Panc1 (cell line): ENCODE results near the gene XG.

Experiments
- CTCF ChIP-seq: fragments of 450-650 bp; IDR thresholded peaks from 2 replicates; pipeline ENCODE4 v1.5.1; 2017; ENCODE audit warnings: mild to moderate bottlenecking
- POLR2AphosphoS5 ChIP-seq: IDR thresholded peaks from 2 replicates; pipeline ENCODE4 v1.6.1; 2012; ENCODE audit warnings: mild to moderate bottlenecking, low read depth, low read length, moderate library complexity
- REST ChIP-seq, 2 experiments: IDR thresholded peaks; 2 replicates each; pipeline ENCODE4 v1.6.1; 2011 to 2012; ENCODE audit warnings: low read depth in 2 of 2, control low read depth in 1 of 2, low read length in 1 of 2, mild to moderate bottlenecking in 1 of 2, moderate library complexity in 1 of 2; ENCODE audit not compliant: insufficient read depth in 1 of 2
- SIN3A ChIP-seq: IDR thresholded peaks from 2 replicates; pipeline ENCODE4 v1.6.1; 2012; ENCODE audit warnings: low read depth, mild to moderate bottlenecking, low read length, moderate library complexity, borderline replicate concordance; ENCODE audit not compliant: insufficient read depth
- TCF7L2 ChIP-seq: IDR thresholded peaks from 2 replicates; pipeline ENCODE4 v1.6.1; 2011; ENCODE audit warnings: mild to moderate bottlenecking, low read depth, low read length, inconsistent platforms

DNA sequence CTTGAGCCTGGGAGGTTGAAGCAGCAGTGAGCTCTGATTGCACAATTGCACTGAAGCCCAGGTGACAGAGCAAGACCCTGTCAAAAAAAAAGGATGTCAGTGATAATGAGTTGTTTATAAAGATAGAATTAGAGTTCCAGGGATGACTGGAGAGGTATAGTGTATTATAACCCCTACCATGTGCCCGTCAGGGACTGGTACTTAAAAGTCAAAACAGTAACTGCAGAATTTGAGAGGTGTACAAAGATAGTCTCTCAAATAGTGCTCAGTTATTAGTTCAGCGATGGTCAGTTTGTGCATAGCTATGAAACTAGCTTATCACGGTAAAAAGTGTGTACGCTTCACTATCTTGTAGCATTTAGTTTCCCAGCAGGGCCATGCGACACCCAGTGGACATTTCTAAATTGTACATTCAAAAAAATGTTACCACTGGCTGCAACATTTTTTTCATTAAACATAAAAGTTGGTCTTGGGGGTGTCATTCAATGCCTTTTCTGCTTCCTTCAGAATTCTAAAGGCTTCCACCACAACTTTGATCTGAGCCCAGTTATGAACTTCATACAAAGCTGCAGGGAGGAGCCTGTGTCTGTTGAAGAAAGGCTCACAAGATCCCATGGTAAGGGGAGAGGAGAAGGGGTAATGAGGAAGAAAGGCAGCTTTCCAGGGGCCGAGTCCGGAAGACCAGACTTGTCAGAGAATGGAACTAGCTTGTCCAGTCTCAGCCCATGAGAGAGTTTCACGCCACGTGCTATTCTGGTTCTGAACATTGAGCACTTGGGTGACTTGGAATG is 67.7 kb downstream of the XG start:
- TF ChIP-seq CTCF: peak; percentile 73
- TF ChIP-seq POLR2AphosphoS5: no peak
- TF ChIP-seq REST (IDR thresholded peaks at IDR 0.05; ENCODE audit: insufficient read depth in 1 of 2, low read depth in 2 of 2, low read length in 1 of 2): no peak
- TF ChIP-seq TCF7L2: no peak
- no peak for TF ChIP-seq SIN3A
